HEK293 (cell line): ENCODE measurements around the gene ZNF771.
A peak's percentile ranks its signal among the peaks of the same experiment; 100 is the strongest.

Source experiments
- CTCF ChIA-PET: fragments of 350-600 bp; formaldehyde crosslinking; extraction: SDS; loops from one replicate; lab custom pipeline; 2021; ENCODE audit warnings: antibody characterized with exemption; lab: Yijun Ruan, JAX
- POLR2A ChIA-PET: fragments of 300-600 bp; formaldehyde crosslinking; extraction: SDS; loops from one replicate; lab custom pipeline; 2020; ENCODE audit warnings: antibody characterized with exemption, inconsistent platforms; lab: Yijun Ruan, JAX
- H3K27ac ChIP-seq: fragments of 200-500 bp; sonication (Bioruptor generic); 2 replicates; pipeline ENCODE4 v1.5.1; 2014; ENCODE audit warnings: low read depth, low read length, control low read depth, inconsistent platforms; ENCODE audit errors: extremely low read depth
- H3K36me3 ChIP-seq, 2 experiments: fragments of 200-500 bp in 1 of 2; sonication (Bioruptor generic) in 1 of 2; 1 replicate in 1 of 2; 2 replicates in 1 of 2; pipeline ENCODE4 v1.5.1; 2014 to 2017; ENCODE audit warnings: inconsistent platforms in 2 of 2, low read length in 2 of 2; ENCODE audit not compliant: control insufficient read depth in 2 of 2, insufficient read depth in 1 of 2
- H3K4me1 ChIP-seq: fragments of 200-500 bp; sonication (Bioruptor generic); 2 replicates; pipeline ENCODE4 v1.5.1; 2014; ENCODE audit warnings: mild to moderate bottlenecking, low read length, inconsistent platforms; ENCODE audit not compliant: control insufficient read depth, insufficient read depth
- H3K4me3 ChIP-seq: 2 replicates; pipeline ENCODE4 v1.5.1; 2011; ENCODE audit warnings: low read depth, mild to moderate bottlenecking, control low read depth, low read length, moderate library complexity
- H3K9me3 ChIP-seq: fragments of 200-500 bp; sonication (Bioruptor generic); 2 replicates; pipeline ENCODE4 v1.5.1; 2014; ENCODE audit warnings: low read depth, low read length, inconsistent platforms; ENCODE audit not compliant: control insufficient read depth, insufficient read depth
- GLI4 ChIP-seq: fragments of 450-650 bp; formaldehyde crosslinking; IDR thresholded peaks from 2 replicates; pipeline ENCODE4 v1.5.1; 2016; ENCODE audit warnings: missing biosample characterization, missing genetic modification characterization
- HOXD13 ChIP-seq: sonication (generic); formaldehyde crosslinking; IDR thresholded peaks from 2 replicates; pipeline ENCODE4 v1.8.0; 2022; ENCODE audit warnings: missing genetic modification reagents, borderline replicate concordance
- IKZF3 ChIP-seq: fragments of 450-650 bp; IDR thresholded peaks from 2 replicates; pipeline ENCODE4 v1.5.0; 2018; ENCODE audit warnings: missing biosample characterization, mild to moderate bottlenecking, missing genetic modification characterization, moderate library complexity
- KLF10 ChIP-seq: fragments of 450-650 bp; IDR thresholded peaks from 2 replicates; pipeline ENCODE4 v1.5.1; 2018; ENCODE audit warnings: missing biosample characterization, mild to moderate bottlenecking, missing genetic modification characterization
- KLF8 ChIP-seq: fragments of 450-650 bp; formaldehyde crosslinking; IDR thresholded peaks from 2 replicates; pipeline ENCODE4 v1.5.1; 2016; ENCODE audit warnings: missing biosample characterization, missing genetic modification characterization
- KLF9 ChIP-seq: fragments of 450-650 bp; formaldehyde crosslinking; IDR thresholded peaks from 2 replicates; pipeline ENCODE4 v1.5.1; 2016; ENCODE audit warnings: missing biosample characterization, missing genetic modification characterization, low read depth
- MZF1 ChIP-seq: fragments of 450-650 bp; formaldehyde crosslinking; IDR thresholded peaks from 2 replicates; pipeline ENCODE4 v1.5.1; 2017; ENCODE audit warnings: missing biosample characterization, missing genetic modification characterization, borderline replicate concordance
- PRDM10 ChIP-seq: fragments of 450-650 bp; formaldehyde crosslinking; IDR thresholded peaks from 2 replicates; pipeline ENCODE4 v1.5.1; 2016; ENCODE audit warnings: missing biosample characterization, missing genetic modification characterization
- PRDM4 ChIP-seq: fragments of 450-650 bp; formaldehyde crosslinking; IDR thresholded peaks from 2 replicates; pipeline ENCODE4 v1.5.1; 2017; ENCODE audit warnings: missing biosample characterization, missing genetic modification characterization
- REPIN1 ChIP-seq: fragments of 450-650 bp; formaldehyde crosslinking; IDR thresholded peaks from 2 replicates; pipeline ENCODE4 v1.5.1; 2017; ENCODE audit warnings: missing biosample characterization, missing genetic modification characterization, low read depth
- REST ChIP-seq: fragments of 450-650 bp; formaldehyde crosslinking; IDR thresholded peaks from 2 replicates; pipeline ENCODE4 v1.5.1; 2016; ENCODE audit warnings: missing biosample characterization, missing genetic modification characterization
- TRIM28 ChIP-seq: IDR thresholded peaks from 2 replicates; pipeline ENCODE4 v1.6.1; 2011; ENCODE audit warnings: low read length, control low read depth, borderline replicate concordance
- WT1 ChIP-seq: fragments of 450-650 bp; formaldehyde crosslinking; IDR thresholded peaks from 2 replicates; pipeline ENCODE4 v1.5.1; 2016; ENCODE audit warnings: missing biosample characterization, missing genetic modification characterization
- ZBTB20 ChIP-seq: fragments of 450-650 bp; formaldehyde crosslinking; IDR thresholded peaks from 2 replicates; pipeline ENCODE4 v1.5.1; 2016; ENCODE audit warnings: missing biosample characterization, missing genetic modification characterization
- ZFP69B ChIP-seq: fragments of 450-650 bp; formaldehyde crosslinking; IDR thresholded peaks from 2 replicates; pipeline ENCODE4 v1.5.1; 2016; ENCODE audit warnings: missing biosample characterization, missing genetic modification characterization
- ZIC2 ChIP-seq: fragments of 450-650 bp; formaldehyde crosslinking; IDR thresholded peaks from 2 replicates; pipeline ENCODE4 v1.5.1; 2016; ENCODE audit warnings: missing biosample characterization, missing genetic modification characterization
- ZNF140 ChIP-seq: fragments of 450-650 bp; formaldehyde crosslinking; IDR thresholded peaks from 2 replicates; pipeline ENCODE4 v1.5.1; 2016; ENCODE audit warnings: missing biosample characterization, missing genetic modification characterization
- ZNF146 ChIP-seq: fragments of 450-650 bp; formaldehyde crosslinking; IDR thresholded peaks from 2 replicates; pipeline ENCODE4 v1.5.1; 2016; ENCODE audit warnings: missing biosample characterization, missing genetic modification characterization
- ZNF223 ChIP-seq: fragments of 450-650 bp; formaldehyde crosslinking; IDR thresholded peaks from 2 replicates; pipeline ENCODE4 v1.5.1; 2016; ENCODE audit warnings: missing biosample characterization, missing genetic modification characterization
- ZNF24 ChIP-seq: fragments of 450-650 bp; formaldehyde crosslinking; IDR thresholded peaks from 2 replicates; pipeline ENCODE4 v1.5.1; 2016; ENCODE audit warnings: missing biosample characterization, missing genetic modification characterization
- ZNF266 ChIP-seq: fragments of 450-650 bp; formaldehyde crosslinking; IDR thresholded peaks from 2 replicates; pipeline ENCODE4 v1.5.1; 2016; ENCODE audit warnings: missing biosample characterization, missing genetic modification characterization, low read depth
- ZNF341 ChIP-seq: fragments of 450-650 bp; formaldehyde crosslinking; IDR thresholded peaks from 2 replicates; pipeline ENCODE4; 2016; ENCODE audit warnings: low read depth, missing biosample characterization, missing genetic modification characterization
- ZNF571 ChIP-seq: fragments of 450-650 bp; formaldehyde crosslinking; IDR thresholded peaks from 2 replicates; pipeline ENCODE4 v1.5.0; 2017; ENCODE audit warnings: missing biosample characterization, missing genetic modification characterization
- ZNF580 ChIP-seq: fragments of 450-650 bp; formaldehyde crosslinking; IDR thresholded peaks from 2 replicates; pipeline ENCODE4 v1.5.1; 2016; ENCODE audit warnings: missing biosample characterization, missing genetic modification characterization
- ZNF596 ChIP-seq: fragments of 450-650 bp; IDR thresholded peaks from 2 replicates; pipeline ENCODE4 v1.5.0; 2018; ENCODE audit warnings: missing biosample characterization, mild to moderate bottlenecking, missing genetic modification characterization, moderate library complexity
- ZNF629 ChIP-seq: fragments of 450-650 bp; formaldehyde crosslinking; IDR thresholded peaks from 2 replicates; pipeline ENCODE4 v1.5.1; 2017; ENCODE audit warnings: missing biosample characterization, missing genetic modification characterization
- ZNF791 ChIP-seq: fragments of 450-650 bp; formaldehyde crosslinking; IDR thresholded peaks from 2 replicates; pipeline ENCODE4 v1.5.1; 2016; ENCODE audit warnings: missing biosample characterization, missing genetic modification characterization
- ZNF792 ChIP-seq: fragments of 450-650 bp; formaldehyde crosslinking; IDR thresholded peaks from 2 replicates; pipeline ENCODE4 v1.5.1; 2016; ENCODE audit warnings: missing biosample characterization, missing genetic modification characterization
- ZXDB ChIP-seq: fragments of 450-650 bp; formaldehyde crosslinking; IDR thresholded peaks from 2 replicates; pipeline ENCODE4 v1.5.1; 2016; ENCODE audit warnings: missing biosample characterization, missing genetic modification characterization

The ZNF771 gene

DNA sequence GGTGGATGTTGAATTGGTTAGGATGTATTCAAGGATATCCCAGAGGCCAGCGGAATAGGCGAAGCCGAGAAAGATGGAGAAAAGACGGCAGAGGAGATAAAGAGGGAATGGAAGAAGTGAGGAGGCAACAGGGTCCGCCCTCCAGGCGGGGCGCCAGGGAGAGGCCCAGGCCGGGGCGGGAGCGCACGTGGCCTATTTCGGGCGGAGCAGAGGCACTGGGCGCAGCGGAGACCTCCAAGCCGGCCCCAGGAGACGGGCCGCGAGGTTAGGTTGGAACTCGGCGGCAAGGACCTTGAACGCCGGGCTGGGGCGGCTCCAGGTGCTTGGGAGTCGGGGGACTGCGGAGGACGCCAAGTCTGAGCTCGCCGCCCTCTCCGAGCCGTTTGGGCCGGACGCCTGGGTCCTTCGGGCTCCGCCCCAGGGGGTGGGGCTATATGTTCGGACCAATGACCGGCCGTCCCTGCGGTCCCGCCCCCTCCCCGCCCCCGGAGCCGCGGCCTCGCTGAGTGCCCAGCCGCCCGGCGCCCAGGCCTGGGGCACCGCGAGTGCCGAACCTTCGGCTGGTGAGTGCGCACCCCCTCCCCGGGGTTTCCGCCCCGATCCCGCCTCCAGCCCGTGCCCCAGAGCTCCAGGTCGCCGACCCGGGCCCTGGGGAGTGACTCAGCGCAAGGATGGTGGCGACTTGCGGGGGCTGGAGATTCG, at the start of gene ZNF771:
ZNF771 (plus strand) TSS at position 505 of the 702 bp plus-strand sequence. CDS start 448 bp downstream, outside the sequence.
- H3K27ac ChIP-seq = peak within 1 kb of the TSS; percentile 92
- ChIA-PET POLR2A (interaction anchor here (0.5 to 5.9 kb wide), 24 partner anchors 8 to 583 kb away, joined by 3 to 64 read pairs (median 5); partner anchors contain the start of genes ALDOA, CD2BP2, DCTPP1 and FBRS), CTCF (interaction anchor here (0.6 to 2.9 kb wide), 14 partner anchors 9 to 376 kb away, joined by 3 to 16 read pairs (median 4); partner anchors contain the start of genes DCTPP1, TBX6 and TLCD3B)
- H3K36me3 ChIP-seq = peaks cover 0 to 31% of the 10 kb centered on the region in 2 experiments; a peak in 2 of 3 replicates
- peaks cover 5% of the 10 kb centered on the region; the same call in 1 of the 2 replicates for H3K4me1 ChIP-seq
- H3K4me3 ChIP-seq = peak within 1 kb of the TSS; percentile 82
- H3K9me3 ChIP-seq = no peaks in the 10 kb centered on the region
- TF ChIP-seq ZBTB20 (tag by site-specific recombination) (peak; percentile 95), ZNF571 (no peak), TRIM28 (0 out of 2 replicates have a peak, but pooled peaks have one; percentile 37), PRDM10 (peak; percentile 75), ZNF24 (tag by site-specific recombination) (no peak), ZNF140 (no peak), ZNF596 (peak; percentile 52), ZNF629 (peak; percentile 50), ZNF266 (tag by site-specific recombination) (no peak), KLF8 (tag by site-specific recombination) (peak; percentile 93; the same call in 1 of the 2 replicates), IKZF3 (tag by site-specific recombination) (no peak), PRDM4 (peak; percentile 31; the same call in 1 of the 2 replicates), MZF1 (tag by site-specific recombination) (peak; percentile 14; the same call in 1 of the 2 replicates), ZIC2 (tag by site-specific recombination) (peak; percentile 57), ZNF792 (tag by site-specific recombination) (no peak), REPIN1 (0 out of 2 replicates have a peak, but pooled peaks have one; percentile 13), REST (tag by site-specific recombination) (0 out of 2 replicates have a peak, but pooled peaks have one; percentile 39), ZFP69B (peak; percentile 82), KLF10 (tag by site-specific recombination) (peak; percentile 100), ZNF791 (tag by site-specific recombination) (no peak), ZNF146 (tag by site-specific recombination) (peak; percentile 39), ZNF223 (tag by site-specific recombination) (no peak), GLI4 (tag by site-specific recombination) (peak; percentile 55), ZNF580 (tag by site-specific recombination) (peak; percentile 11; the same call in 1 of the 2 replicates), ZXDB (tag by site-specific recombination) (peak; percentile 87), ZNF341 (tag by site-specific recombination) (peak; percentile 83), WT1 (peak; percentile 68; the same call in 1 of the 2 replicates), KLF9 (peak; percentile 91), HOXD13 (CRISPR knock-in tag) (0 out of 2 replicates have a peak, but pooled peaks have one; percentile 40)
